Omental fat pad (tissue), 4 donors: ENCODE measurements around the gene TAF1B. TPM values are rescaled to one million over a fixed set of nuclear protein-coding genes. Genes with fewer than 3 reads are reported as not detected.

Source experiments
- ATAC-seq: fragments of 150-250 bp; one replicate; pipeline ENCODE4 v1.9.1; 2016; ENCODE audit warnings: mild to moderate bottlenecking, moderate library complexity; ENCODE audit not compliant: low FRiP score
- DNase-seq: peaks from one replicate; pipeline ENCODE4 v3.0.0-alpha.2; 2019; ENCODE audit warnings: low spot score
- total RNA-seq, 4 donors: library from RNA; depleted of rRNA; stranded (reverse); fragments of >200 nt; gene quantifications; one replicate each; pipeline ENCODE4 v1.1.0, GENCODE V29; 2016
- TF ChIP-seq, protein P1 (sequence below), 3 donors: fragments of 450-650 bp; IDR thresholded peaks; one replicate each; pipeline ENCODE4 v1.5.1; 2016 to 2017; ENCODE audit warnings: antibody characterized with exemption in 3 of 3, mild to moderate bottlenecking in 3 of 3, moderate library complexity in 2 of 3

The TAF1B gene
- total RNA-seq, 4 donors from 2014 or later, result 16.1 to 21.1 (median 19.1) TPM

DNA sequence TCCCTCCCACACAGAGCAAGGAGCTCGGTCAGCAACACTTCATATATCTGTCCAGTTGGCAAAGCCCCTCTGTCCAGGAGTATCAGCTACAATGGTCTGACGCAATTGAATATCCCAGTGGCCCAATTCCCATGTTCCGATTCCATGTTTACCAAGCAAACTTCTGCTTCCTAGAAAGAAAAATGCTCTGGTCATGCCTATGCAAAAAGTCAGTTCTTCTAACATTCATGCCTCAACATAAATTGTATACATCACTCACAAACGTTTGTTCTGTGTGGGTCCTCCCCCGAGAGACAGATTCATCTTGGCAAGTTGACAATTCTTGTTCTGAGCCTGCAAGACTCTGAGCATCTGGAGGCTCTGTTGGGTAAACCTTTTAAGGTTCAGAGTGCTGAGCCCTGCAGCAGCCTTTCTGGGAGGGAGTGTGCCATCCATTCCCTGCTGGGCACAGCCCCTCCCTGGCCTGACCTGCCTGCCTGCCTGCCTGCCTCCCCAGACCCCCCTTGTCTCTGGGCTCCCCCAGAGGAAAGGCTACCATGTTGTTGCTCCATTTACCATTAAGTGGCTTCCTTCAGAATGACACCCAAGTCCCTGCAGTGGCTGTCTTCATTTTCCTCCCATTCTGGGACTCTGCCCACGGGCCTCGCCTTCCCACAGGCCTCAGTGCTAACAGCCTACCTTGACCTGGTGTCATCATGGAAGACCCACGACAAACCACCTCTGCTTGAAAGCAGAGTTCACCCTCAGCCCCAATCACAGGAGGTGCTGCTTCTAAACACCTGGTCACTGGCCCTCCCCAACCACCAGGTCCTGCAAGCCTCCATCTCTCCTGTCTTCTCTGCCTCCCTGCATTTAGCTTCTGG lies 37.6 kb upstream of the TAF1B start:
- peak; percentile 30 for ATAC-seq
- DNase-seq, result no peak
- TF ChIP-seq, protein P1, sequence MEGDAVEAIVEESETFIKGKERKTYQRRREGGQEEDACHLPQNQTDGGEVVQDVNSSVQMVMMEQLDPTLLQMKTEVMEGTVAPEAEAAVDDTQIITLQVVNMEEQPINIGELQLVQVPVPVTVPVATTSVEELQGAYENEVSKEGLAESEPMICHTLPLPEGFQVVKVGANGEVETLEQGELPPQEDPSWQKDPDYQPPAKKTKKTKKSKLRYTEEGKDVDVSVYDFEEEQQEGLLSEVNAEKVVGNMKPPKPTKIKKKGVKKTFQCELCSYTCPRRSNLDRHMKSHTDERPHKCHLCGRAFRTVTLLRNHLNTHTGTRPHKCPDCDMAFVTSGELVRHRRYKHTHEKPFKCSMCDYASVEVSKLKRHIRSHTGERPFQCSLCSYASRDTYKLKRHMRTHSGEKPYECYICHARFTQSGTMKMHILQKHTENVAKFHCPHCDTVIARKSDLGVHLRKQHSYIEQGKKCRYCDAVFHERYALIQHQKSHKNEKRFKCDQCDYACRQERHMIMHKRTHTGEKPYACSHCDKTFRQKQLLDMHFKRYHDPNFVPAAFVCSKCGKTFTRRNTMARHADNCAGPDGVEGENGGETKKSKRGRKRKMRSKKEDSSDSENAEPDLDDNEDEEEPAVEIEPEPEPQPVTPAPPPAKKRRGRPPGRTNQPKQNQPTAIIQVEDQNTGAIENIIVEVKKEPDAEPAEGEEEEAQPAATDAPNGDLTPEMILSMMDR (IDR thresholded peaks at IDR 0.05), result no peak

DNA sequence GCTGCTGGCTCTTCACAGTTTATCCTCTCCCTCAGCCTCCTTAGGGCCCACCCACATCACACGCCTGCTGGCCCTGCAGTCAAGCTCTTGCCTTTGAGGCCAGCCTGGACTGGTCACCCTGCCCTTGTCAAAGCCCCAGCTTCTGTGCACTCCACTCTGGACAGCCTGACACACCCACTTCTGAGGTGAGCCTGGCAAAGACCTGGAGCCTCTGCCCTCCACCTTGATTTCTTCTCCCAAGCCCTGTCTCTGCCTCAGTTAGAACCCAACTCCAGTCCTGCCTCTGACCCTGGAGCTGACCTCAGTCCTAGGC lies 37.0 kb upstream of the TAF1B start:
- no peak for DNase-seq
- ATAC-seq, result no peak
- TF ChIP-seq, protein P1 (IDR thresholded peaks at IDR 0.05), result no peak

DNA sequence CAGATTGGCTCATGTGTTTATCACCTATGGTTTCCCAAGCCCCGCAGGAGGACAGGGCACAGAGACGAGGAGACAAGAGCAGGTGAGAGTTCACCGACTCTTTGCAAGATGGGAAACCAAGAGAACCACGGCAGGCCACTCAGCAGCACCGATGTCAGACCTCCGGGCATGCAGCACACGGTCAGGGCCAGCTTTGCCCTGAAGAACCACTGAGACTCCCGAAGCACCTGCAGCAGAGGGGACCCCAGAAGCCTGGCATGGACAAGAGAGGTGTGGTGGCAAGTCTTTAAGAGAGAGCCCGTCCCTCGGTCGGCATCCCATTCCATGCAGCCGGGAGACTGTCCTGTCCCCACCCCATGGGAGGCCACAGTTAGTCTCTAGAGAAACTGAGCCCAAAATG lies 36.6 kb upstream of the TAF1B start:
- no peak for ATAC-seq
- no peak for DNase-seq
- TF ChIP-seq, protein P1 (IDR thresholded peaks at IDR 0.05), result no peak

DNA sequence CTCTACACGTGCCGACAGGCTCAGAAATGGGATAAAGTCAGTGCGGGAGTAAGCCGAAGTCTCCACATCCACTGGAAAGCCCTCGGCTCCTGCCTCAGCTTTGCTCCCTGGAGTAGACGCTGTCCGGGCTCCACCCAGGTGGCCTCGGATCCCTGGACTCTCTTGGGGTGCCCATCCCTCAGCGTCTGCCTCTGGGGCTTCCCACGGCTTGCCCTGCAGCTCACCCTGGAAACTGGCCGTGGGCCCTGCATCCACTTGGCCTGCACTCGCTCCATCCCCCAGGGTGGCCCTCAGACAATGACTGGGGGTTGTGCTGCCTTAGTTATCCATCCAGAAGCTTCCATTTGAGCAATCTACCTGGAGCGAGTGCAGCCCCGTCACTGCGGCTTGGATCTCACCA lies 36.2 kb upstream of the TAF1B start:
- TF ChIP-seq, protein P1 (IDR thresholded peaks at IDR 0.05), result no peak
- no peak for ATAC-seq
- no peak for DNase-seq

DNA sequence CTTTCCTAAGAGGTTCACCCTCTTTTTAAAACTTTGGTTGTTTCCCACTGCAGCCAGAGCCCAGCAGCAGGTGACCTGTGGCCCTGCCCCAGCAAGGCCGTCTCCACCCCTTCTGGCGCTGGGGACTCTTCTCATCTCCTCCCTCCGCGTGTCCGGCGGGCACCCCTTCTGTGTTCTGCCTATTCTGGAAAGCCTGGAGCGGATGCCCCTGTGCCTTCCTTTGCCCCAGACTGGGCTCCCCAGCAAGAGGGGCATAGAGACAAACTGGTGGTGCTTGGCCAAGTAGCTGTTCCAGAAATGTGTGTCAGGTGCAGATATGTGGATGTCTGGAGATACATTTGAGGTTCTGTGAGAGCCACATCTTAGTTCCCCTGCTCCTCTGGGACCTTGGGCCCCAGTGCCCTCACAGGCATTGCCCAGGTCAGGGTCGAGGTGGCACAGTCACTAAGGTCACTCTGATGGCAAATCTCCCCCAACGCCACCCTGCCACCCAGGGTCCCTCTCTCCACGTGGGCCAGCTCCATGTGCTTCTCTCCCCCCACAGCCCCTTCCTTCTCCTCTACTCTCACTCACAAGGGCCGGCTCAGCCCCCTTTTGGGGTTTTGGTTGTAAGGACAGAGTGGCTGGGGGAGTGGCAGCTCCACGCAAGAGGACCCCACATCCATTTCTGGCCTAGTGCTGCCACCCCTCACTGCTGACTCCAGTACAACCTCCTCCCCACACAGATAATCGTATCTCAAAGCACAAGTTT lies 35.5 kb upstream of the TAF1B start:
- ATAC-seq (no peak), DNase-seq (no peak)
- TF ChIP-seq, protein P1 (IDR thresholded peaks at IDR 0.05), result no peak

DNA sequence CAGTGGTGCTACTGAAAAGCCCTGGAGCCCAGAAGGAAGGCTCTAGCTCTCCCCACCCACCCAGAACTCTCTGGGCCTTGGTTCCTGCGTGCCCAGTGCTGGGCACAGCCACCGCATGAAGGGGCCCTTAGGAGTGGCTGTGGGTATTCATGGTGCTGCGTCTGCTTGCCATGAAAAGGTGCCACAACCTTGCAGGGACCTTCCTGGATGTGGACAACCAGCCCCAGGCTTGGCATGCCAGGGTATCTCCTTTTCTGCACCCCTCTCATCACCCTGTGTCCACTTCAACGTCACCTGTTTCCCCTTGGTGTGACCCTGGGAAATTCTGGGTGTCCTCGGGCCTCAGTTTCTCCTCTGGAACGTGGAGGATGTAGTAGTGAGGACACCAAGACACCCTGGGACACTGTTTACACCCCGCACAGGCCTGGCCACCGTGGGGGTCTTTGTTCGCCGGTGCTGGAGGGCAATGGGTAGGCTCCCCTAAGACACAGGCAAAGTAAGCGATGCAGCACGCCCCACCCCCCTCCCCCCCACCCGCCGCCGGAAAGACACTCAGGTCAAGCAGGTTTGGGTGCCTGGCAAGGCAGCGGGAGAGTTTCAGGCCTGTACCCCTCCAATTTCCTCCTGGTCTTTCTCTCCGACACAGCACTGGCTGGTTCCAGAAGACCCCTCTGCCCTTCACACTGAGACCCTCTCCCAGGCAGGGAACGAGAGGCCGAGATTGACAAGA lies 34.8 kb upstream of the TAF1B start:
- ATAC-seq, result no peak
- TF ChIP-seq, protein P1 (IDR thresholded peaks at IDR 0.05), result no peak
- DNase-seq, result no peak
